GM21447 (cell line): ENCODE results near the gene TIMM13.
A peak's percentile ranks its signal among the peaks of the same experiment; 100 is the strongest.

Source experiments
- ATAC-seq: cut with Tn5 transposase; IDR thresholded peaks from one replicate; pipeline ENCODE4 v1.9.1; 2021; ENCODE audit not compliant: unreplicated experiment

TIMM13 gene

DNA sequence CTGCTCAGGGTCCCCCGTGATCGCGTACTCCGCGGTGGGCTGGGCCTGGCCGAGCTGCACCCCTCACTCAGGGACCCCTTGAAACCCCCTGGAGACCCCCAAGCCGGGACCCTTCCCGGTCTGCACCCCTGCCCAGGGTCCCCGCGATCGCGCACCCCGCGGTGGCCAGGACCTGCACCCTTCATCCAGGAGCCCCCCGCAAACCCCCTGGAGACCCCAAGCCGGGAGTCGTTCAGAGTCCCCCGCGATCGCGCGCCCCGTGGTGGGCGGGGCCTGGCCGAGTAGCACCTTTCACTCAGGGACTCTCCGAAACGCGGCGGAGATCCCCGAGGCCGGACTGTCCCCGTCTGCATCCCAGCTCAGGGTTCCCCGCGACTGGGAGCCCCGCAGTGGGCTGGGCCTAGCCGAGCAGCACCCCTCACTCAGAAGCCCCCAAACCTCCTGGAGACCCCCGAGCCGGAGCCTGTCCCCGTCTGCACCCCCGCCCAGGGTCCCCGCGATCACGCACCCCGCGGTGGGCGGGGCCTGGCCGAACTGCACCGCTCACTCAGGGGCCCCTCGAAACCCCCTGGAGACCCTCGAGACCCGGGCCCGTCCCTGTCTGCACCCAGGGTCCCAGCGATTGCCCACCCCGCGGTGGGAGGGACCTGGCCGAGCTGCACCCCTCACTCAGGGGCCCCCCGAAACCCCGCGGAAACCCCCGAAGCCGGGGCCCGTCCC lies 28.6 kb upstream of the TIMM13 start:
- peak; percentile 38 for ATAC-seq

DNA sequence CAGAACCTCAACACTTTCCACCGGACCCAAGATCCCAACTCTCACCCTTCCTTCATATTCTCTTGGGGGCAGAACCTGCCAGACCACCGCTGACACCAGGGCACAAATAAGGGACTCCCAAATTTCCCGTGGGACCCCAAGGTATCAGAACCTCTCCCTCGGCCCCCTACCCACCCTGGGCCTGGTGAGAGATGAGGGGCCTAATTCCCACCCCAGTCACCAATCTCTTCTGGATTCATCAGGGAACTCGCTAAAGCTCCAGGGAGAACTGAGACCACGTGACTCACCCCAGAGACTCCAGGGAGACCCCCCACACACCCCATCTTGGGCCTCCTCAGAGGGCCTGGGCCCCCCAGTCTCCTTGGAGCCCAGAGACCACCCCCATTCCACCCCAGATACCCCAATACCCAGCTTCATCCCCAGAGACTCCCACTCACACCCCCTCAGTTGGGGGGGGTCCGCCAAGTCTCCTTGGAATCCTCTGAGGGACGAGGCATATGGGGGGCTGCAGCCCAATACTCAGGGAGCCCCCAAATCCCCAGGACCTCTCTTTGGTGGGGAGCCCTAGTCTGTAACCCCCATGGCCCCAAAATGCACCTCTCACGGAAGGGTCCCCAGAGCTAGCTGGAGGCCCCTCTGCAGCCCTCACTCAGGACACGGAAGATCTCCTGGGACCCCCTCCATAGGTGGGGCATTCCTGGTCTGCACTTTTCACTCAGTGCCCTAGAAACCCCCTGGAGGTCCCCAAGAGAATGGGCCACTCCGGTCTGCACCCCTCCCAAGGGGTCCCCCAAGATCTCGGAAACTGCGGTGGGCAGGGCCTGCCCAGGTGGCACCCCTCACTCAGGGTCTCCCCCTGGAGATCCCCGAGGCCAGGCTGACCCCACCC lies 27.8 kb upstream of the TIMM13 start:
- ATAC-seq: no peak

DNA sequence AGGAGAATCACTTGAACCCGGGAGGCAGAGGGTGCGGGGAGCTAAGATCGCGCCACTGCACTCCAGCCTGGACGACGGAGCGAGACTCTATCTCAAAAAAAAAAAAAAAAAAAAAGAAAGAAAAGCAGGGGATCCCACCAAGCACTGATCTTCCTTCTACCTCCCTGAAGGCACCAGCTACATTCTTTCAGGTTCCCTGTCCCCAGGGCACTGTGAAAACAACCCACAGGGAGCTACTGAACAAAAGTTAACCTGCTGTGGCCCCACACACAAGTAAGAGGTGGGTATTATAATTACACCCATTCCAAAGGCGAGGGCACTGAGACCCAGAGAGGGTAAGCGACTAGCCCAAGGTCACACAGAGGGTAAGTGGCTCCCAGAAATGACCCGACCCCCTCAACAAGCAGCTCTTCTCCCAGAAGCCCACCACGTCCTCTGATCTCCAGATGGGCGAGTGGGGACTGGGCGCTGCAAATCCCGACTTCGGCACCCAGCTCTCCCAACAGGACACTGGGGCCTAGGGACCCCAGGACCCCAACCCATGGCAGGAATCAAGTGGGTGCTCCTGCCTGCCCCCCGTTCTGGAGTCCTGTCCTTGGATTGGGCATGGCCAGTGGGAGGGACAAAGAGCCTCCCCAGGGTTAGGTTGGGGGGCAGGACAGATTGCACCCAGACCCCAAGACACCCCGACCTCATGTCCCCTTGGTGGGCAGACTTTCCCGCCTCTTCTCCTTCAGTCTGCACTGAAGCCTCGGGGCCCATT lies 27.0 kb upstream of the TIMM13 start:
- ATAC-seq: no peak

DNA sequence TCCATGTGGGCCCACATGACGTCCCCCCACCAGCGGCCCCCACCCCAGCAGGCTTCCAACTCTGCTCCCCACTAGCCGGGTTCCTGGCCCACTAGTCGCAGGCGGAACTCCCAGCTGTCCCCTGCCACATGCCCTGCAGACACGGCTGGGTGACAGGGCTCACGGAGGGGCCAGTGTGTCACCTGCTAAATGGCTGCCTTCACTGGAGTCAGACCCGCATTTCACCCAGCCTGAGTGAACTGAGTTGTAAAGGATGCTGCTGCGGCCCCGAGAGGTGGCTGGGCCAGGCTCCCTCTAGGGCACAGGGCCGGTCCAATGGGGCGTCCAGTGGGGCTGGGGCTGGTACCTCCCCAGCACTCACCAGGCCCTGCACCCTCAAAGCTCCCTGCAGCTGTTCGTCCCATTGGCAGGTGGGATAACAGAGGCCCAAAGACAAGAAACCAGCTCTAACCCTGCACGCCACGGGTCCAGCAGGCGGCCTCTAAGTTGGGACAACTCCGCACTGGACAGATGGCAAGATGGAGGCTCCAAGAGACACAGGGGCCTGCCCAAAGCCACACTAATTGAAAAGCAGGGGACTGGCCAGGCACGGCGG lies 26.1 kb upstream of the TIMM13 start:
- ATAC-seq: no peak

DNA sequence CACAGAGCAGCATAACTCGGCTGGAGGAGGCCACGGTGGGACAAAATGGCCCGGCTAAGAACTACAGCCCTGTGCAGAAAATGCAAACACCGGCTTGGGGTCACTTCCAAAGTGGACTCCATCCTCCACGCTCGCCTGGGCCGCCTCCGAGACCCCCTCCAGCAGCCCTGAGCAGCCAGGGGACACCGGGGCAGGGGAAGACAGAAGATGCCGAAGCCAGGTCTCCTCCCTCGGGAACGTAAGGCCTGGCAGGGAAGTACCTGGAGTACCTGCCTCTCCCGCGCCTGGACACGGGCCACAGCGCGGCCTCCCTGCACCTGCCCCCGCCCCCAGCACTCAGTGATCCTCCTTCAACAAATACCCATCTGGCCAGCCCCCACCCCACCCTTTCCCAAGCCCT lies 24.4 kb upstream of the TIMM13 start:
- no peak for ATAC-seq

DNA sequence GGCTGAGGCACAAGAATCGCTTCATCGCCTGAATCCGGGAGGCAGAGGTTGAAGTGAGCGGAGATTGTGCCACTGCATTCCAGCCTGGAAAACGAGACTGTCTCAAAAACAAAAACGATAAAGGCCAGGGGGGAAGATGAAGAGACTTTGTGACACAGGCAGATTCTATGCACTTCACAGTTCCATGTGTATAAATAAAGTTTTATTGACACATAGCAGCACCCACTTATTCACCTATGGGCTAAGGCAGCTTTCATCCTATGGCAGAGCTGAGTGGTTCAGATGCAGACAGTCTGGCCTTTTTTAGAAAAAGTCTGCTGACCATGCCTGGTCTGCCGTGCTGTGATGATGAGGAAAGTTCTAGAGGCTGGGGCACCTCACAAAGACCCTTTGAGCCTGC lies 23.8 kb upstream of the TIMM13 start:
- no peak for ATAC-seq

DNA sequence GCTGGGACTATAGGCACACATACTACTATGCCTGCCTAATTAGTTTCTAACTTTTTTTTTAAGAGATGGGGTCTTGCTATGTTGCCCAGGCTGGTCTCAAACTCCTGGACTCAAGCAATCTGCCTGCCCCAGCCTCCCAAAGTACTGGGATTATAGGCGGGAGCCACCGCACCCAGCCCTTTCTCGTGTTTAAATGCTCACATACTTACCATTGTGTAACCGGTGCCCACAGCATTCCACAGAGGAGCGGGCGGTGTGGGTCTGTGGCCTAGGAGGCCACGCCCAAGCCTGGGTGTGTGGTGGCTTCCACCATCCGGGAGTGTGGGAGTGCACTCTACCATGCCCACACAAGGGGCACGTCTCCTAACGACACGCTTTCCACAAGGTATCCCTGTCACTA lies 21.6 kb upstream of the TIMM13 start:
- ATAC-seq: no peak

DNA sequence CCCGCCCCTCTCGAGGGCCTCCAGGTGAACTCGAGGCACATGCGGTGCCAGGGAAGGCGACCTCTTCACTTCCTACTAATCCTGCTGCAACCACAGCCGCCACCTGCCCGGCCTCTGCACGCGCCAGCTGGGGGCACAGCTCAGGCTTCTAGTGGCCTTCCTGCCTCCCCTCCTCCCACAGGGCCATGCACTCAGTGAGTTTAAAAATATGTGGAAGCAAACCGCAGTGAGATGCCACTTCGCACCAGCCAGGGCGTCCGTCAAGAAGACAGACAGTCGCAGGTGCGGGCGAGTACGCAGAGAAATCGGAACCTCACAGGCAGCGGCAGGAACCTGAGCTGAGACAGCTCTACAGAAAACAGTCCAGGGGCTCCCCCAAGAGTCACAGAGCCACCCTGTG lies 19.0 kb upstream of the TIMM13 start:
- no peak for ATAC-seq

DNA sequence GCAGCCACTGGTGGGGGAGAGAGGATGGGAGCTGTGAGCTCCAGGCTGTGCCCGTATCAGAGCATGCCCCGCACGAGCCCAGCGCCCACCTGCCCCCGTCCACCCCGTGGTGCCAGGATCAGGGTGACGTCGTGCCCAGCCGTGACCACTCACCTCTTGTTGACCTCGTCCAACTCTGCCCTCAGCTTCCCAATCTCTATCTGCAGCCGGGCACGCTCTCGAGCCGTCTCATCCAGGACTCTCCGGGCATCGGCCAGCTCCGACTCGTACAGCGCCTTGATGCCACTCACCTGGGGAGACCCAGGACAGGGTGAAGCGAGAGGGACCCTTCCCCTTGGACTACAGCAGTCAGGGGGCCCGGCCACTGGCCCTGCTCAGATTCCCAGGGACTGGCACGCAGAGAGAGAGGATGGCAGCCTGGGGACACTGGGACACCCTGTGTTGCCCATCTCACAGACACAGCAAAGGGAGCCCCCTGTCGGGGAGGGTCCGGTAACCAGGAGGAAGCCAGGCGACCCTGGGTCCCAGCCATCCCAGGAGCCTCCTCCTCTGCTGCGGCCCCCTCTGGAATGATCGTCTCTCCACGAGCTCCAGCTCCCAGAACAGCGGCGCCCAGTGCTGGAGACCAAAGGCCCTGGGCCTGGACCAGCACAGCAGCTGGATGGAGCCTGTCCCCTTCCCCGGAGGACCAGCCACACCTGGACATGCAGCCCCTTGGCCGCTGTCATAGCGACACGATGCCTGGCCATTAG lies 17.0 kb upstream of the TIMM13 start:
- ATAC-seq: no peak

DNA sequence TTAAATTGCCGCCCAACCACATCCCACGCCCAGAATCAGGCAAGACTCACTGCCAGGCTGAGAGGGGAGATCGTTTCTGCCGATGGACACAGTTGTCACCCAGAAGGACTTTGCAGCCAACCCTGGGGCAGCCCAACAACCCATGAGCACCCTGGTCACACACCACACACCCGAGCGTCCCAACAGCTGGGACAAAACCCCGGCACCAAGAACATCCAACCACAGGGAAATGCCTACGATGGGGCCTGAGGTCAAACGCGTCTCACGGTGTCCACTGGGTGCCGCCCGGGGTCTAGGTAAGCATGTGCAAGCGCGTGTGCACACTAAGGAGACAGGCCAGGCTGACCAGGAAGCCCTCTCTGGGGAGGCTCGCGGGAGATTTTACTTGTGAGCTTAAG lies 16.4 kb upstream of the TIMM13 start:
- ATAC-seq: no peak

DNA sequence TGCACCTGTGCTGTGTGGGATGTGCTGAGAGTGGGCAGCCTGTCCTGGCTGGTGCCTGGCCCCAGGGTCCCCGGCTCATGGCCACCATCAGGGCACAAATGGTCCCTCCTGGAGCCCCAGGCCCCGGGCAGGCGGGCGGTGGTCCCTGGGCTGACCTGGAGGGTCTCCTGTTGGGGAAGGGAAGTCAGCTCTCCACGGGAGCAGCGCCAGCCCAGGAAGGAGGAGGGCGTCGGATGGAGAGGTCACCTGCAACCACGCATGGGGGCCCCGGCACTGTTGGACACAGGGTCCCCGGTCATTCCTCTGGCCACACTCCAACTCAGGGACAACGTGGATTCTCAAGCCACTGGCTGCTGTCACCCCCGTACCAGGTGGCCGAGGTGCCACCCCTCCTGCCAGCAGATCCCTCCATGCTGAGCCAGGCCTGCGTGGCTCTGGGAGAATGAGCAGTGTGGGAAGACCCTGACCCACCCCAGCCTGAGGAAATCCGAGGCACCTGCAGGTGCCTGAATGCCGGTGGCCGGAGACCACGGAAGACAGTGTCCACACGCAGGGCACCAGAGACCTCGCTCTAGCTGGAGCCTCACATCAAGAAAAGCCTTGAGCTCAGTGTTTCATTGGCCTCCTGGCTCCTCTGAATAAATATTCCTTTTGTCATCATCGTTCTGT lies 15.9 kb upstream of the TIMM13 start:
- ATAC-seq: no peak

DNA sequence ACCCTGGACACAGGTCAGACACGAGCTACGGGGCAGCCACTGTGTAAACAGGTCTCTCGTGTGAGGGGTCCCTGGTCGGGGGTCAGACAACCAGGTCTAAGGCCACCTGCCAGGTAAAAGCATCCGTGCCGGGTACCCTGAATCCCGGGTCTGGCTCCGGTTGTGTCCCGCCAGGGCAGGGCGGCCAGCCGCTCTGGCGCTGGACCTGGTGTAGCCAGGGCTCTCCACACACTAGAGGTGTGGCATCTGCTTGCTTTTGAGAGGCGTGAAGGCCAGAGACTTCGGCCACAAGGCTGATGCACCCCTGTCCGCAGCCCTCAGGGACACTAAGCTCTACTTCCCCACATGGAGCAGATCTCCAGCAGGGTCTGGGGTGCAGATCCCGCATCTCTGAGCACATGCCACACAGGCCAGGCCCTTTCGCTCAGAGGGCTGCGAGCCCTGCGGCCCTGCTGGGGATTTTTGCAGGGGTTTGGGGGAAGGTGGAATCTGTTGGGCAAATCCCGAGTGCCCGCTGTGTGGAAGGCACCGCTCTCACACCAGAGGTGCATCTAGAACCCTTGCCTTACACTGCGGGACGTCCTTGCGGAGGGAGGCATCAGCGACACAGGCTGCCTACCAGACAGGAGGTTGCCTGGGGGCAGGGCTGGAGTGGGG lies 13.8 kb upstream of the TIMM13 start:
- no peak for ATAC-seq

DNA sequence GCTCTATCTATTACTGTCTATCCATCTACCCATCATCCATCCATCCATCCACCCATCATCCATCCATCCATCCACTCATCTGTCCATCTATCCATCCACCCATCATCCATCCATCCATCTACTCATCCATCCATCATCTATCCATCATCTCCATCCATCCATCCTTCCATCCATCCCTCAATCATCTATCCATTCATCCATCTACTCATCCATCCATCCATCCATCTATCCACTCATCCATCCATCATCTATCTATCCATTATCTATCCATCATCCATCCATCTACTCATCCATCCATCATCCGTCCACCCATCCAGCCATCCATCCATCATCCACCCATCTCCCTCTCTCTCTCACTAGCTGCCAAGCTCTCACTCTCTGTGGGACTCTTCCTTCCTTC lies 13.1 kb upstream of the TIMM13 start:
- no peak for ATAC-seq

DNA sequence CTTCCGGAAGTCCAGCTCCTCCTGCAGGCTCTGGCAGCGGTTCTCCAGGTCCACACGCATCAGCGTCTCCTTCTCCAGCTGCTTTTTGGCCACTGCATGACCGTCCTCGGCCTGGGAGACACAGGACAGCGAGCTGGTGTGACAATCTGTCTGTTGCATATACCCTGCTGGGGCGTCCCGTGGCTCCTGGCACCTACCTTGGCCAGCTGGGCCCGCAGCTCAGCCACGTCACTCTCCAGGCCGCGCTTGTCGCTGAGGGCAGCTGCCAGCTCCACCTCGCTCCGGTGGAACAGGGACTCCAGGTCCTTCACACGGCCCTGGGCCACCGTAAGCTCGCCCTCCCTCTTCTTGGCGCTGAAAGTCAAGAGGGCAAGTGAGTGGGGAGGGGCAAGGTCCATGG lies 10.8 kb upstream of the TIMM13 start:
- ATAC-seq: no peak

DNA sequence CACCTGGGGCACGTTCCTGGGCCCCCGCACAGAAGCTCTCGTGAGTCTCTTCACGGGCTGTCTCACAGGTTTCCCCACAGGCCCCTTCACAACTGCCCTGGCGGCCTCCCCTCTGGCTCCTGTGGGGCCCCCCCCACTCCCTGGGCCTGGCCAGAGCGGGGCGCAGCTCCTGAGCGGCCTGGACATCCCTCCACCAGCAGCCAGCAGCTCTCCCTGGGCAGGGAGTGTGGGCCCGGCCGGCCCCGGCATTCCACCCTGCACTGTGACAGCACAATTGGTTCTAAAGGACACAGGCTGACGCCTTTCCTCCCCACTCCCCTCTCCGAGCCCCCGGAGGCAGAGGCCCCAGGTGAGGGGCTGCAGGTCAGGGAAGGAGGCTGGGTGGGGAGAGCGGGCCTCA lies 9.5 kb upstream of the TIMM13 start:
- ATAC-seq: no peak

DNA sequence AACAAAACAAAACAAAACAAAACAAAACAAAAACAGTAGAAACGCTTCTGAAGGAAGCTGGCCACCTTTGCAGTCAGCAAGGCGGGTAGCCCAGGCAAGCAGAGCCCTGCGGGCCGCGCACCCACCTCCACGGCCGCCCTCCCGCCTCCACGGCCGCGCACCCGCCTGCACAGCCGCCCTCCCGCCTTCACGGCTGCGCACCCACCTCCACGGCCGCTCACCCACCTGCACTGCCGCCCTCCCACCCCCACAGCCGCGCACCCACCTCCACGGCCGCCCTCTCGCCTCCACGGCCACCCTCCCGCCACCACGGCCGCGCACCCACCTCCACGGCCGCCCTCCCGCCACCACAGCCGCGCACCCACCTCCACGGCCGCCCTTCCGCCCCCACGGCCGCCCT lies 9.0 kb upstream of the TIMM13 start:
- ATAC-seq: no peak

DNA sequence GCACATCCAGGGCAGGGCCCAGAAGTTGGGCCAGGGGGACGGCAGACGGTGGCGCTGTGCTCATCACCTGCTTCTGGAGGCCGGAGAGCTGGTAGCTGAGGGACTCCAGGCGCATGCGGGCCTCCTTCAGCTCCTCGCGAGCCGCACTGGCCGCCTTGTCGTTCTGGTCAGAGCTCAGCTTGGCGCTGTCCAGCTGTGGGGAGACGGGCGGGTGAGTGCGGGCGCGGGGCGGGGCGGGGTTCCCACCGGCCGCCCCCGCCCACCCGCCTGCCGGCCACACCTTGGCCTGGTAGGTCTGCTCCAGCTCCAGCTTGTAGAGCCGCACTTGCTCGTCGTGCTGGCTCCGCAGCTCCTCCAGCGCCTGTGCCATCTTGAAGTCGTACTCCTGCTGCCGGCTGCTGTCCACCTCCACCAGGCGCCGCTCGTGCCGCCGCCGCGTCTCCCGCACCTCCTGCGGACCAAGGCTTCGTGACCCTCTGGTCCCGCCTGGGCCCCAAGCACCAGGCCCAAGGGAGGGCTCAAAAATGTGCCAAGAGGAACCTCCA lies 7.4 kb upstream of the TIMM13 start:
- ATAC-seq: no peak

DNA sequence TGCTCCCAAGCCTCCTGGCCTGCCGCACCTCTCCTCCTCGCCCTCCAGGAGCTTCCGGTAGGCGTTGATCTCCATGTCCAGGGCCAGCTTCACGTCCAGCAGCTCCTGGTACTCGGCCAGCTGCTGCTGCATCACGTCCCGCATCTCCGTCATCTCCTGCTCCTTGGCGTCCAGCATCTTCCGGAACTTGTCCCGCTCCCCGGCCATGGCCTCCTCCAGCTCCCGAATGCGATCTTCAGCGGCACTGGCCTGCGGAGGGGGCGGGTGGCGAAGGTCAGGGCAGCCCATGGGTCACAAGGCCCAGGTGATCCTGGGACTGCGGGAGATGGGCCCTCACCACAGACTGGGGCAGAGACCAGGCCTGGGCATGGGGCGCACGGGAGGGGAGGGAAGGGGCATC lies 6.9 kb upstream of the TIMM13 start:
- ATAC-seq: no peak

DNA sequence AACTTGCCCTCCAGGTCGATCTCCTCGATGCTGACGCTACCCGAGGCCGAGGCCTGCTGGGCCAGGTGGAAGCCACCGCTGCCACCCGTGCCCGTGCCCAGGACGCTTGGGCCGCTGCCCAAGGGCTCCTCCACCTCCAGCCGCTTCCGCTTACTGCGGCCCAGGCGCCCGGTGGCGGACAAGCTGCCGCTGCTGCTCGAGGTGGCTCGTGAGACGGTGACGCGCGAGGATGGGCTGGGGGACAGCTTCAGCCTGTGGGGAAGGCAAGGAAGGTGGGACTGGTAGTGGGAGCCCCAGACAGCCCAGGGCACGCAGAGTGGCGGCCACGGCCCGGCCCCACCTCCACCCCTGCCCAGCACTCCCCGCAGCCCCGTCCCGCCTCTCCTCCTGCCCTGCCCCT lies 6.5 kb upstream of the TIMM13 start:
- no peak for ATAC-seq
